ENCODE results near the gene ERMARD.
A peak's percentile ranks its signal among the peaks of the same experiment; 100 is the strongest.
"Not testable (repeated sequence)": the region's sequence is repeated elsewhere in the genome, so short reads cannot be mapped to it uniquely, and the experiment has no call there.

Gene ERMARD

GRCh38 chr6:169738204-169738975, 13.0 kb upstream of the ERMARD start:
- DNase-seq (ENCODE audit: low read depth), result no peak

GRCh38 chr6:169738976-169739529, 12.4 kb upstream of the ERMARD start:
- DNase-seq (ENCODE audit: low read depth), result no peak

GRCh38 chr6:169741344-169741743, 10.1 kb upstream of the ERMARD start:
- no peak for DNase-seq (ENCODE audit: low read depth)

- no peak for DNase-seq (ENCODE audit: low read depth)
Measured at GRCh38 chr6:169745405-169745804, 6.0 kb upstream of the ERMARD start.

GRCh38 chr6:169746556-169746955, 4.9 kb upstream of the ERMARD start:
- no peak for DNase-seq (ENCODE audit: low read depth)

GRCh38 chr6:169752074-169752623, 727 bp downstream of the ERMARD start:
- no peak for DNase-seq (ENCODE audit: low read depth)

- DNase-seq (ENCODE audit: low read depth), result no peak
Measured at GRCh38 chr6:169755162-169755561, 3.7 kb downstream of the ERMARD start.

GRCh38 chr6:169763308-169763707, 11.9 kb downstream of the ERMARD start:
- no peak for DNase-seq (ENCODE audit: low read depth)

- no peak for DNase-seq (ENCODE audit: low read depth)
Measured at GRCh38 chr6:169763881-169764280, 12.5 kb downstream of the ERMARD start.

- not testable (repeated sequence) for DNase-seq (ENCODE audit: low read depth)
Measured at GRCh38 chr6:169765789-169766188, 14.4 kb downstream of the ERMARD start.

GRCh38 chr6:169766232-169766631, 14.8 kb downstream of the ERMARD start:
- DNase-seq (ENCODE audit: low read depth), result no peak

- no peak for DNase-seq (ENCODE audit: low read depth)
Measured at GRCh38 chr6:169766921-169767736, 15.7 kb downstream of the ERMARD start.

GRCh38 chr6:169774347-169774746, 22.9 kb downstream of the ERMARD start:
- no peak for DNase-seq (ENCODE audit: low read depth)

GRCh38 chr6:169775321-169775720, 23.9 kb downstream of the ERMARD start:
- DNase-seq (ENCODE audit: low read depth), result no peak

GRCh38 chr6:169776379-169776778, 25.0 kb downstream of the ERMARD start:
- no peak for DNase-seq (ENCODE audit: low read depth)

GRCh38 chr6:169777896-169778295, 26.5 kb downstream of the ERMARD start:
- no peak for DNase-seq (ENCODE audit: low read depth)

GRCh38 chr6:169778646-169779045, 27.2 kb downstream of the ERMARD start:
- no peak for DNase-seq (ENCODE audit: low read depth)

- DNase-seq (ENCODE audit: low read depth), result no peak
Measured at GRCh38 chr6:169779092-169779815, 27.8 kb downstream of the ERMARD start.

GRCh38 chr6:169779896-169780295, 28.5 kb downstream of the ERMARD start:
- DNase-seq (ENCODE audit: low read depth), result no peak

- DNase-seq (ENCODE audit: low read depth), result peak; percentile 57
Measured at GRCh38 chr6:169780571-169781091, 29.2 kb downstream of the ERMARD start.

- DNase-seq (ENCODE audit: low read depth), result no peak
Measured at GRCh38 chr6:169782966-169783365, 31.5 kb downstream of the ERMARD start.

- no peak for DNase-seq (ENCODE audit: low read depth)
Measured at GRCh38 chr6:169783401-169783800, 32.0 kb downstream of the ERMARD start.

All from non-pigmented ciliary epithelial cell (primary cell).